GM06990 (cell line): Measurements from ENCODE around the gene CCDC88C.
A peak's percentile ranks its signal among the peaks of the same experiment; 100 is the strongest.

Experiments
- DNase-seq: peaks from one replicate; pipeline ENCODE4 v3.0.0-alpha.2; 2011; ENCODE audit not compliant: insufficient read length; ENCODE audit errors: extremely low read depth
- H3K27me3 ChIP-seq: replicated peaks from 2 replicates; pipeline ENCODE4 v1.6.0; 2011; ENCODE audit warnings: low read length; ENCODE audit not compliant: control insufficient read depth, insufficient read depth
- H3K36me3 ChIP-seq: 2 replicates; pipeline ENCODE4 v1.5.1; 2011; ENCODE audit warnings: low read length; ENCODE audit not compliant: control insufficient read depth, insufficient read depth
- H3K4me3 ChIP-seq: replicated peaks from 2 replicates; pipeline ENCODE4 v1.5.1; 2011; ENCODE audit warnings: low read depth, mild to moderate bottlenecking, control low read depth, low read length
- TF ChIP-seq, protein P1 (sequence below): IDR thresholded peaks from 2 replicates; pipeline ENCODE4 v1.5.1; 2011; ENCODE audit warnings: low read length, control low read depth, mild to moderate bottlenecking, inconsistent platforms; ENCODE audit not compliant: insufficient read depth, poor library complexity, severe bottlenecking

Gene CCDC88C

GRCh38 chr14:91351512-91351862 is 66.1 kb downstream of the CCDC88C start:
- no peak for DNase-seq
- TF ChIP-seq, protein P1, sequence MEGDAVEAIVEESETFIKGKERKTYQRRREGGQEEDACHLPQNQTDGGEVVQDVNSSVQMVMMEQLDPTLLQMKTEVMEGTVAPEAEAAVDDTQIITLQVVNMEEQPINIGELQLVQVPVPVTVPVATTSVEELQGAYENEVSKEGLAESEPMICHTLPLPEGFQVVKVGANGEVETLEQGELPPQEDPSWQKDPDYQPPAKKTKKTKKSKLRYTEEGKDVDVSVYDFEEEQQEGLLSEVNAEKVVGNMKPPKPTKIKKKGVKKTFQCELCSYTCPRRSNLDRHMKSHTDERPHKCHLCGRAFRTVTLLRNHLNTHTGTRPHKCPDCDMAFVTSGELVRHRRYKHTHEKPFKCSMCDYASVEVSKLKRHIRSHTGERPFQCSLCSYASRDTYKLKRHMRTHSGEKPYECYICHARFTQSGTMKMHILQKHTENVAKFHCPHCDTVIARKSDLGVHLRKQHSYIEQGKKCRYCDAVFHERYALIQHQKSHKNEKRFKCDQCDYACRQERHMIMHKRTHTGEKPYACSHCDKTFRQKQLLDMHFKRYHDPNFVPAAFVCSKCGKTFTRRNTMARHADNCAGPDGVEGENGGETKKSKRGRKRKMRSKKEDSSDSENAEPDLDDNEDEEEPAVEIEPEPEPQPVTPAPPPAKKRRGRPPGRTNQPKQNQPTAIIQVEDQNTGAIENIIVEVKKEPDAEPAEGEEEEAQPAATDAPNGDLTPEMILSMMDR, result no peak
- H3K4me3 ChIP-seq, result peak overlapping the region; percentile 21; the same call in 1 of the 2 replicates
- H3K27me3 ChIP-seq, result no peaks in the 10 kb centered on the region
- H3K36me3 ChIP-seq, result peaks cover 5% of the 10 kb centered on the region

- H3K36me3 ChIP-seq, result peaks cover 5% of the 10 kb centered on the region
- no peaks in the 10 kb centered on the region for H3K27me3 ChIP-seq
- no peak for DNase-seq
- TF ChIP-seq, protein P1, result no peak
- H3K4me3 ChIP-seq, result peak overlapping the region; percentile 24
Measured at GRCh38 chr14:91350813-91351511, 66.7 kb downstream of the CCDC88C start.

GRCh38 chr14:91350483-91350812 is 67.2 kb downstream of the CCDC88C start:
- TF ChIP-seq, protein P1, result no peak
- H3K27me3 ChIP-seq, result no peaks in the 10 kb centered on the region
- H3K36me3 ChIP-seq, result peaks cover 5% of the 10 kb centered on the region
- no peak for DNase-seq
- peak overlapping the region; percentile 24 for H3K4me3 ChIP-seq

- DNase-seq, result peak; percentile 62
- peaks cover 3% of the 10 kb centered on the region; the same call in 1 of the 2 replicates for H3K36me3 ChIP-seq
- TF ChIP-seq, protein P1, result no peak
- H3K4me3 ChIP-seq, result peak overlapping the region; percentile 48
- H3K27me3 ChIP-seq, result no peaks in the 10 kb centered on the region
Measured at GRCh38 chr14:91349481-91350074, 68.0 kb downstream of the CCDC88C start.

DNA sequence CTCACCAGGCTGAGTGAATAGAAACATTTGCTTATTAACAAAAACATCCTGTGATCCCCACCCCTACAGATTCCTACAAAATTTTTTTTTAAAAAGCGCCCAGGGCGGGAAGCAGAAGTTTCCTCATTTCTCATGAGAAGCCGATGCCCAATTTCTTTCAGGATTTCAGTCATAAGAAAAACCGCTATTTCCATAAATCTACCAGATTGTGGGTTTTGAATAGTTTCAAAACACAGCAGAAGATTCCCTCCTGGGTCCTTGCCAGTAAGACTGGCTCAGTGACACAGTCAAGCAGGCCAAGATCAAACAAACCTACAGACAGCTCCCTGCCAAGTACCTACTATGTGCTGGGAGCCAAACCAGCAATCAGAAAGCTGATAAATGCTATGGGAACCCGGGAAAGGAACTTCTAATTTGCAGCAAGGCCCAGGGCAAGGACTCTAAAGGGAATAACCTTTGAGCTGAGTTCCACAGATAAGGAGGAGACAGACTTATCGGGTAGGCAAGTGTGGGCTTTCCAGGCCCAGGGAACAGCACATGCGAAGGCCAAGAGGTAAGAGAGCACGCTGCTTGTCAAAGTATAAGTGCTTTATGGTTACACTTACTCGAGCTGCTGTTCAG is 68.7 kb downstream of the CCDC88C start:
- TF ChIP-seq, protein P1, result no peak
- Histone ChIP-seq H3K36me3 (peaks cover 3% of the 10 kb centered on the region; the same call in 1 of the 2 replicates), H3K4me3 (peak overlapping the region; percentile 48), H3K27me3 (no peaks in the 10 kb centered on the region)
- no peak for DNase-seq
